ENCODE results near the gene SMARCA2. TPM values are rescaled to one million over a fixed set of nuclear protein-coding genes. Genes with fewer than 3 reads are reported as not detected.

Gene SMARCA2
- polyA plus RNA-seq, 2 of the 4 experiments (the other 2 are of a cell fraction), result 28.7 to 33.0 TPM

GRCh38 chr9:2161661-2162060 lies 146.5 kb downstream of the SMARCA2 start (continued):
- no peak for TF ChIP-seq ZNF302 (CRISPR knock-in tag; IDR thresholded peaks at IDR 0.05)

GRCh38 chr9:2163231-2163885 lies 148.2 kb downstream of the SMARCA2 start:
- TF ChIP-seq JUN (IDR thresholded peaks at IDR 0.05) (no peak), KDM5A (IDR thresholded peaks at IDR 0.05) (no peak), E2F6 (IDR thresholded peaks at IDR 0.05; ENCODE audit: borderline replicate concordance, low read depth) (no peak), NPAS2 (CRISPR knock-in tag; IDR thresholded peaks at IDR 0.05; ENCODE audit: borderline replicate concordance) (no peak)
- H3K4me2 ChIP-seq, result no peak overlapping the region
- DNase-seq (ENCODE audit: low read depth in 1 of 2, low spot score in 1 of 2) (no peak), FAIRE-seq (no peak), ATAC-seq (no peak)
- 67% methylated on average over 6 of the region's 6 CpGs for WGBS (ENCODE audit: missing lambda C conversion rate)
- POLR2A ChIA-PET, result no interaction called here
- CTCF ChIA-PET, result interaction anchor here (1.1 kb wide), 1 partner anchor 17 kb away, joined by 4 read pairs; no protein-coding TSS in a partner anchor
- H3K4me3 ChIP-seq, result no peak overlapping the region
- H3K4me1 ChIP-seq, result 0 out of 3 replicates have a peak, but pooled peaks cover 5% of the 10 kb centered on the region
- H3K9me3 ChIP-seq, result no peaks in the 10 kb centered on the region
- no peak overlapping the region for H3K27ac ChIP-seq

- H3K4me3 ChIP-seq, result no peak overlapping the region
- 100% methylated on average over 1 of the region's 1 CpG for whole genome bisulfite sequencing (ENCODE audit: missing lambda C conversion rate)
- no peak for FAIRE-seq
- DNase-seq (ENCODE audit: low read depth in 1 of 2, low spot score in 1 of 2), result no peak
- H3K4me2 ChIP-seq, result no peak overlapping the region
- POLR2A ChIA-PET, result no interaction called here
- H3K9me3 ChIP-seq, result no peaks in the 10 kb centered on the region
- no peak overlapping the region for H3K27ac ChIP-seq
- ATAC-seq, result no peak
- H3K4me1 ChIP-seq, result 0 out of 3 replicates have a peak, but pooled peaks cover 4% of the 10 kb centered on the region
- CTCF ChIA-PET, result interaction anchor here (1.1 kb wide), 1 partner anchor 18 kb away, joined by 4 read pairs; no protein-coding TSS in a partner anchor
- TF ChIP-seq HOXB13 (CRISPR knock-in tag; IDR thresholded peaks at IDR 0.05; ENCODE audit: low read depth), result no peak
- TF ChIP-seq PBX3 (IDR thresholded peaks at IDR 0.05), result no peak
- no peak for TF ChIP-seq CBX2 (IDR thresholded peaks at IDR 0.05; ENCODE audit: borderline replicate concordance, low read depth)
- TF ChIP-seq FOSL2 (IDR thresholded peaks at IDR 0.05), result no peak
- no peak for TF ChIP-seq FOSL2 (CRISPR knock-in tag; IDR thresholded peaks at IDR 0.05)
- TF ChIP-seq HES2 (IDR thresholded peaks at IDR 0.05), result no peak
- no peak for TF ChIP-seq BHLHE40 (IDR thresholded peaks at IDR 0.05; ENCODE audit: low read depth, low read length)
- TF ChIP-seq GATA3 (IDR thresholded peaks at IDR 0.05; ENCODE audit: borderline replicate concordance), result no peak
- no peak for TF ChIP-seq NFE2L2 (conservative IDR thresholded peaks at IDR 0.05; ENCODE audit: low read length)
- TF ChIP-seq HOXA7 (CRISPR knock-in tag; IDR thresholded peaks at IDR 0.05), result no peak
- no peak for TF ChIP-seq SREBF2 (IDR thresholded peaks at IDR 0.05)
Observed at GRCh38 chr9:2164268-2164667, 149.1 kb downstream of the SMARCA2 start.

GRCh38 chr9:2166203-2166602 lies 151.1 kb downstream of the SMARCA2 start:
- WGBS (ENCODE audit: missing lambda C conversion rate), result 88% methylated on average over 1 of the region's 1 CpG
- Histone ChIP-seq H3K9me3 (no peaks in the 10 kb centered on the region), H3K4me3 (no peak overlapping the region), H3K4me1 (no peaks in the 10 kb centered on the region), H3K4me2 (no peak overlapping the region), H3K27ac (no peak overlapping the region)
- DNase-seq (ENCODE audit: low read depth in 1 of 2, low spot score in 1 of 2), result no peak
- ChIA-PET POLR2A (no interaction called here), CTCF (interaction anchor here (0.9 kb wide), 2 partner anchors 8 to 16 kb away, joined by 3 read pairs; no protein-coding TSS in a partner anchor)
- TF ChIP-seq KDM5A (IDR thresholded peaks at IDR 0.05) (no peak), RARB (CRISPR knock-in tag; IDR thresholded peaks at IDR 0.05) (no peak), ZC3H11A (IDR thresholded peaks at IDR 0.05) (no peak), NR3C1 (IDR thresholded peaks at IDR 0.05) (no peak), HOXB5 (CRISPR knock-in tag; IDR thresholded peaks at IDR 0.05) (no peak), HOXA7 (CRISPR knock-in tag; IDR thresholded peaks at IDR 0.05) (no peak), GATA3 (IDR thresholded peaks at IDR 0.05; ENCODE audit: borderline replicate concordance) (no peak), PBX3 (IDR thresholded peaks at IDR 0.05) (no peak), HOXB13 (CRISPR knock-in tag; IDR thresholded peaks at IDR 0.05; ENCODE audit: low read depth) (no peak), HEYL (CRISPR knock-in tag; IDR thresholded peaks at IDR 0.05) (no peak), NPAS2 (CRISPR knock-in tag; IDR thresholded peaks at IDR 0.05; ENCODE audit: borderline replicate concordance) (no peak)
- FAIRE-seq, result no peak
- no peak for ATAC-seq

All from A549 (cell line).